Breast epithelium (tissue), 3 donors: Measurements from ENCODE around the gene FYB2.

Source experiments
- POLR2A ChIP-seq: fragments of 450-650 bp; IDR thresholded peaks from one replicate; pipeline ENCODE4 v1.6.1; 2016; ENCODE audit warnings: antibody characterized with exemption, mild to moderate bottlenecking, moderate library complexity
- TF ChIP-seq, protein P1 (sequence below), 3 donors: fragments of 450-650 bp; IDR thresholded peaks; one replicate each; pipeline ENCODE4 v1.5.1; 2016 to 2017; ENCODE audit warnings: antibody characterized with exemption in 3 of 3, mild to moderate bottlenecking in 3 of 3, moderate library complexity in 3 of 3

DNA sequence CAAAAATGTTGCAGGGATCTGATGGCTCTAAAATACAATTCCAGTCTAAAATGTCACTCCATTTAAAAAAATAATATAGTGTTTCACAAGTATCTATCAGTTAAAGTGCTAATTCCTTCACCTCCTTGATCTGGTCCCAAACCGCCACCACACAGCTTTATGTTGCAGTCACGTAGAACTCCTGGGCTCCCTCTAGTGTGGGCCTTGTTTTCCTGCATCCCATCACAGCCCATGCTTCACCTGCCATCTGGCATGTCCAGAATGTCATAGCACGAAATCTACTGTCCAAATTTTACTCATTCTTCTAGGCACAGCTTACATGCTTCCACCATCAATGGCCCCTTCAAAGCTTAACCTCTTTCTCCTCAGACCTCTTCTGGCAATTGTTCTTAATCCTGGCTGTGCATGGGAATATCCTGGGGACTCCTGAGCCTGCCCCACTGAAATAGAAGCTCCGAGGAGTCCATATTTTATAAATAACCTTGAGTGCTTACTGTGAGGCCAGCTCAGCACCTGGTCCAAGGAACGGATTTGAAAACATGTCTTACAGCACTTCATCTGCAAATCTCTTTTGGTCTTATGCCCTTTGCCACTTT is 15.5 kb downstream of the FYB2 start:
- TF ChIP-seq, protein P1, sequence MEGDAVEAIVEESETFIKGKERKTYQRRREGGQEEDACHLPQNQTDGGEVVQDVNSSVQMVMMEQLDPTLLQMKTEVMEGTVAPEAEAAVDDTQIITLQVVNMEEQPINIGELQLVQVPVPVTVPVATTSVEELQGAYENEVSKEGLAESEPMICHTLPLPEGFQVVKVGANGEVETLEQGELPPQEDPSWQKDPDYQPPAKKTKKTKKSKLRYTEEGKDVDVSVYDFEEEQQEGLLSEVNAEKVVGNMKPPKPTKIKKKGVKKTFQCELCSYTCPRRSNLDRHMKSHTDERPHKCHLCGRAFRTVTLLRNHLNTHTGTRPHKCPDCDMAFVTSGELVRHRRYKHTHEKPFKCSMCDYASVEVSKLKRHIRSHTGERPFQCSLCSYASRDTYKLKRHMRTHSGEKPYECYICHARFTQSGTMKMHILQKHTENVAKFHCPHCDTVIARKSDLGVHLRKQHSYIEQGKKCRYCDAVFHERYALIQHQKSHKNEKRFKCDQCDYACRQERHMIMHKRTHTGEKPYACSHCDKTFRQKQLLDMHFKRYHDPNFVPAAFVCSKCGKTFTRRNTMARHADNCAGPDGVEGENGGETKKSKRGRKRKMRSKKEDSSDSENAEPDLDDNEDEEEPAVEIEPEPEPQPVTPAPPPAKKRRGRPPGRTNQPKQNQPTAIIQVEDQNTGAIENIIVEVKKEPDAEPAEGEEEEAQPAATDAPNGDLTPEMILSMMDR (IDR thresholded peaks at IDR 0.05), result peak in 1 of 3 donors; percentile 24
- no peak for TF ChIP-seq POLR2A
